OCI-LY1 (cell line): ENCODE data around the gene RIN1.

ENCODE experiments used
- CTCF ChIP-seq: fragments of 200-600 bp; sonication (generic), shearing (Covaris generic); IDR thresholded peaks from 2 replicates; pipeline ENCODE4 v1.5.1; 2017; ENCODE audit warnings: mild to moderate bottlenecking, antibody characterized with exemption, low read length, moderate library complexity, mixed read lengths
- EZH2 ChIP-seq: fragments of 200-600 bp; sonication (generic), shearing (Covaris generic); IDR thresholded peaks from 2 replicates; pipeline ENCODE4 v1.8.0; 2017; ENCODE audit warnings: borderline replicate concordance, mixed run types, mild to moderate bottlenecking, antibody characterized with exemption, low read length, moderate library complexity, mixed read lengths

GRCh38 chr11:66360406-66361073, 24.3 kb upstream of the RIN1 start:
- TF ChIP-seq CTCF (no peak), EZH2 (no peak)
